Measurements from ENCODE around the gene GATA2. TPM values are rescaled to one million over a fixed set of nuclear protein-coding genes. Genes with fewer than 3 reads are reported as not detected.

The GATA2 gene
- total RNA-seq, 3 donors from 2014 or later: 6.0 to 14.4 (median 6.6) TPM

GRCh38 chr3:128435058-128435457, 57.9 kb downstream of the GATA2 start:
- Histone ChIP-seq H3K4me1 (no peaks in the 10 kb centered on the region), H3K9me3 (no peaks in the 10 kb centered on the region), H3K4me3 (no peak overlapping the region), H3K36me3 (no peaks in the 10 kb centered on the region), H3K27me3 (no peaks in the 10 kb centered on the region), H3K27ac (peak overlapping the region; percentile 59 to 66)
- intact Hi-C loops (cut with DNase I; ENCODE audit: low total_unique reads): no loop called here
- TF ChIP-seq, protein P1, sequence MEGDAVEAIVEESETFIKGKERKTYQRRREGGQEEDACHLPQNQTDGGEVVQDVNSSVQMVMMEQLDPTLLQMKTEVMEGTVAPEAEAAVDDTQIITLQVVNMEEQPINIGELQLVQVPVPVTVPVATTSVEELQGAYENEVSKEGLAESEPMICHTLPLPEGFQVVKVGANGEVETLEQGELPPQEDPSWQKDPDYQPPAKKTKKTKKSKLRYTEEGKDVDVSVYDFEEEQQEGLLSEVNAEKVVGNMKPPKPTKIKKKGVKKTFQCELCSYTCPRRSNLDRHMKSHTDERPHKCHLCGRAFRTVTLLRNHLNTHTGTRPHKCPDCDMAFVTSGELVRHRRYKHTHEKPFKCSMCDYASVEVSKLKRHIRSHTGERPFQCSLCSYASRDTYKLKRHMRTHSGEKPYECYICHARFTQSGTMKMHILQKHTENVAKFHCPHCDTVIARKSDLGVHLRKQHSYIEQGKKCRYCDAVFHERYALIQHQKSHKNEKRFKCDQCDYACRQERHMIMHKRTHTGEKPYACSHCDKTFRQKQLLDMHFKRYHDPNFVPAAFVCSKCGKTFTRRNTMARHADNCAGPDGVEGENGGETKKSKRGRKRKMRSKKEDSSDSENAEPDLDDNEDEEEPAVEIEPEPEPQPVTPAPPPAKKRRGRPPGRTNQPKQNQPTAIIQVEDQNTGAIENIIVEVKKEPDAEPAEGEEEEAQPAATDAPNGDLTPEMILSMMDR (IDR thresholded peaks at IDR 0.05): no peak
- TF ChIP-seq POLR2A (IDR thresholded peaks at IDR 0.05) (no peak), POLR2AphosphoS5 (IDR thresholded peaks at IDR 0.05) (no peak)
- DNase-seq (ENCODE audit: low spot score in 2 of 2): peak; percentile 43 to 70

GRCh38 chr3:128434524-128434923, 58.5 kb downstream of the GATA2 start:
- Histone ChIP-seq H3K4me1 (no peaks in the 10 kb centered on the region), H3K9me3 (no peaks in the 10 kb centered on the region), H3K27me3 (no peaks in the 10 kb centered on the region), H3K36me3 (no peaks in the 10 kb centered on the region), H3K4me3 (no peak overlapping the region), H3K27ac (peak overlapping the region; percentile 59 to 66)
- DNase-seq (ENCODE audit: low spot score in 2 of 2): no peak
- intact Hi-C loops (cut with DNase I; ENCODE audit: low total_unique reads): no loop called here
- no peak for TF ChIP-seq POLR2AphosphoS5 (IDR thresholded peaks at IDR 0.05)

DNA sequence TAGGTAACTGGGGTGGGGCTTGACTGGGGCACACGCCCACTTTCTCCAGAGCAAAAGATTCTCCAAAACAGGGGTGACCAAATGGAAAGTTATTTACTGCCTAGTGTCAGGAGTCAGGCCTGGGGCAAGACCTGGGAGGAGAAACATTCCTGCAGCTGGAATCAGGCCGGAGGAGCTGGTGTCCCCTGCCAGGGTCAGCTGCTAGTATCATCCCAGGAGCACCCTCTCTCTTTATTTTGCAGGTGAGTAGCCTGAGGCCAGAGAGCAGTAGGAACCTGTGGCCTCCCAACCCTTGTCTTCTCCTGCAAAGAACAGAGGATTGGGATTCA, 59.2 kb downstream of the GATA2 start:
- intact Hi-C loops (cut with DNase I; ENCODE audit: low total_unique reads): no loop called here
- no peak for DNase-seq (ENCODE audit: low spot score in 2 of 2)
- no peak for TF ChIP-seq POLR2AphosphoS5 (IDR thresholded peaks at IDR 0.05)
- no peak for TF ChIP-seq POLR2A (IDR thresholded peaks at IDR 0.05)
- TF ChIP-seq, protein P1 (IDR thresholded peaks at IDR 0.05): no peak
- no peak overlapping the region for H3K27ac ChIP-seq
- H3K4me1 ChIP-seq: no peaks in the 10 kb centered on the region
- no peak overlapping the region for H3K4me3 ChIP-seq
- H3K27me3 ChIP-seq: no peaks in the 10 kb centered on the region
- H3K9me3 ChIP-seq: no peaks in the 10 kb centered on the region
- no peaks in the 10 kb centered on the region for H3K36me3 ChIP-seq

- no peak for DNase-seq (ENCODE audit: low spot score in 2 of 2)
- Histone ChIP-seq H3K4me1 (no peaks in the 10 kb centered on the region), H3K4me3 (peak overlapping the region; percentile 13 to 73 (median 48)), H3K27ac (peak overlapping the region; percentile 11 to 32), H3K27me3 (no peaks in the 10 kb centered on the region), H3K36me3 (no peaks in the 10 kb centered on the region), H3K9me3 (no peaks in the 10 kb centered on the region)
- TF ChIP-seq POLR2AphosphoS5 (IDR thresholded peaks at IDR 0.05) (no peak), POLR2A (IDR thresholded peaks at IDR 0.05) (no peak)
- TF ChIP-seq, protein P1 (IDR thresholded peaks at IDR 0.05): no peak
- intact Hi-C loops (cut with DNase I; ENCODE audit: low total_unique reads): no loop called here
These were observed 59.8 kb downstream of the GATA2 start for GRCh38 chr3:128432971-128433836.

- peak overlapping the region in 1 of 2 donors; percentile 11 for H3K27ac ChIP-seq
- peak overlapping the region; percentile 13 to 73 (median 48) for H3K4me3 ChIP-seq
- no peaks in the 10 kb centered on the region for H3K4me1 ChIP-seq
- no peaks in the 10 kb centered on the region for H3K27me3 ChIP-seq
- DNase-seq (ENCODE audit: low spot score in 2 of 2): peak in 1 of 2 donors; percentile 60
- no peaks in the 10 kb centered on the region for H3K9me3 ChIP-seq
- intact Hi-C loops (cut with DNase I; ENCODE audit: low total_unique reads): no loop called here
- TF ChIP-seq POLR2A (IDR thresholded peaks at IDR 0.05): no peak
- TF ChIP-seq POLR2AphosphoS5 (IDR thresholded peaks at IDR 0.05): no peak
- TF ChIP-seq, protein P1 (IDR thresholded peaks at IDR 0.05): no peak
- H3K36me3 ChIP-seq: no peaks in the 10 kb centered on the region
These were observed 60.6 kb downstream of the GATA2 start for GRCh38 chr3:128432301-128432970.
